Immature natural killer cell (primary cell): ENCODE data around the gene BCAP31. TPM values are rescaled to one million over a fixed set of nuclear protein-coding genes. Genes with fewer than 3 reads are reported as not detected.
"Not testable (repeated sequence)": the region's sequence is repeated elsewhere in the genome, so short reads cannot be mapped to it uniquely, and the experiment has no call there.

Experiments used
- DNase-seq, 3 donors: peaks; one replicate each; pipeline ENCODE4 v3.0.0; 2022; ENCODE audit warnings: mixed read lengths in 1 of 3
- H3K27ac Mint-ChIP-seq, 6 donors: one replicate each; pipeline ENCODE4 v1.8.0; 2020; ENCODE audit warnings: mixed read lengths in 6 of 6, mild to moderate bottlenecking in 5 of 6, inconsistent platforms in 4 of 6, moderate library complexity in 3 of 6
- H3K27me3 Mint-ChIP-seq, 3 donors: one replicate each; pipeline ENCODE4 v1.8.0; 2020 to 2021; ENCODE audit warnings: low read depth in 3 of 3, mild to moderate bottlenecking in 3 of 3, mixed read lengths in 3 of 3, moderate library complexity in 3 of 3, inconsistent platforms in 1 of 3
- H3K36me3 Mint-ChIP-seq, 3 donors: one replicate each; pipeline ENCODE4 v1.8.0; 2020; ENCODE audit warnings: mixed read lengths in 3 of 3, inconsistent platforms in 2 of 3, mild to moderate bottlenecking in 2 of 3
- H3K4me1 Mint-ChIP-seq, 2 donors: one replicate each; pipeline ENCODE4 v1.8.0; 2020; ENCODE audit warnings: inconsistent platforms in 2 of 2, mild to moderate bottlenecking in 2 of 2, mixed read lengths in 2 of 2, moderate library complexity in 1 of 2
- H3K4me3 Mint-ChIP-seq, 5 donors: one replicate each; pipeline ENCODE4 v1.8.0; 2020; ENCODE audit warnings: mild to moderate bottlenecking in 5 of 5, mixed read lengths in 5 of 5, inconsistent platforms in 3 of 5, moderate library complexity in 3 of 5
- H3K9me3 Mint-ChIP-seq, 6 donors: one replicate each; pipeline ENCODE4 v1.8.0; 2020; ENCODE audit warnings: mild to moderate bottlenecking in 6 of 6, mixed read lengths in 6 of 6, inconsistent platforms in 4 of 6, moderate library complexity in 3 of 6
- polyA plus RNA-seq, 3 donors: library from polyadenylated mRNA; unstranded; fragments of 300-500 nt; fragmentation: Illumina TruSeq; gene quantifications; one replicate each; pipeline ENCODE4 v1.2.3, GENCODE V29; 2021

BCAP31 gene
- polyA plus RNA-seq, 3 donors from 2014 or later = 367 to 491 (median 373) TPM

- Mint-ChIP-seq H3K4me3 (no peak overlapping the region), H3K27ac (peak overlapping the region in 1 of 6 donors; percentile 67), H3K4me1 (peaks cover 12 to 23% of the 10 kb centered on the region in 2 donors), H3K27me3 (peaks cover 2 to 3% (median 3%) of the 10 kb centered on the region in 3 donors), H3K9me3 (no peaks in the 10 kb centered on the region), H3K36me3 (peaks cover 3 to 21% (median 15%) of the 10 kb centered on the region in 3 donors)
- DNase-seq = no peak
These were observed 10.7 kb upstream of the BCAP31 start for GRCh38 chrX:153734871-153735270.

- Mint-ChIP-seq H3K27me3 (peaks cover under 1 to 3% (median 3%) of the 10 kb centered on the region in 3 donors), H3K36me3 (peaks cover 3 to 21% (median 15%) of the 10 kb centered on the region in 3 donors), H3K27ac (no peak overlapping the region), H3K4me3 (no peak overlapping the region), H3K9me3 (no peaks in the 10 kb centered on the region), H3K4me1 (peaks cover 12 to 23% of the 10 kb centered on the region in 2 donors)
- DNase-seq = no peak
These were observed 9.6 kb upstream of the BCAP31 start for GRCh38 chrX:153733651-153734240.

GRCh38 chrX:153732401-153732800, 8.2 kb upstream of the BCAP31 start:
- H3K9me3 Mint-ChIP-seq = no peaks in the 10 kb centered on the region
- no peak for DNase-seq
- H3K27me3 Mint-ChIP-seq = peaks cover 0 to 3% (median 3%) of the 10 kb centered on the region in 3 donors
- peaks cover 21 to 30% of the 10 kb centered on the region in 2 donors for H3K4me1 Mint-ChIP-seq
- H3K4me3 Mint-ChIP-seq = no peak overlapping the region
- H3K27ac Mint-ChIP-seq = no peak overlapping the region
- H3K36me3 Mint-ChIP-seq = peaks cover 3 to 21% (median 15%) of the 10 kb centered on the region in 3 donors

- Mint-ChIP-seq H3K9me3 (no peaks in the 10 kb centered on the region), H3K4me3 (no peak overlapping the region)
These were observed 7.6 kb upstream of the BCAP31 start for GRCh38 chrX:153731845-153732215.

GRCh38 chrX:153731117-153731844, 7.1 kb upstream of the BCAP31 start:
- Mint-ChIP-seq H3K36me3 (peaks cover 3 to 21% (median 15%) of the 10 kb centered on the region in 3 donors), H3K9me3 (no peaks in the 10 kb centered on the region), H3K27me3 (peaks cover 0 to 5% (median 3%) of the 10 kb centered on the region in 3 donors), H3K4me1 (peaks cover 30 to 38% of the 10 kb centered on the region in 2 donors), H3K4me3 (no peak overlapping the region), H3K27ac (peak overlapping the region in 3 of 6 donors; percentile 17 to 52 (median 20))
- no peak for DNase-seq

More at GRCh38 chrX:153731845-153732215, 7.6 kb upstream of the BCAP31 start:
- Mint-ChIP-seq H3K4me1 (peaks cover 27 to 36% of the 10 kb centered on the region in 2 donors), H3K27ac (peak overlapping the region in 2 of 6 donors; percentile 17 to 52), H3K27me3 (peaks cover 0 to 5% (median 3%) of the 10 kb centered on the region in 3 donors), H3K36me3 (peaks cover 3 to 21% (median 15%) of the 10 kb centered on the region in 3 donors)
- DNase-seq = no peak

GRCh38 chrX:153730115-153730514, 5.9 kb upstream of the BCAP31 start:
- peaks cover 30 to 31% of the 10 kb centered on the region in 2 donors for H3K4me1 Mint-ChIP-seq
- not testable (repeated sequence) for H3K9me3 Mint-ChIP-seq, H3K4me3 Mint-ChIP-seq, DNase-seq, H3K27me3 Mint-ChIP-seq, H3K27ac Mint-ChIP-seq
- H3K36me3 Mint-ChIP-seq = peaks cover 3 to 17% (median 14%) of the 10 kb centered on the region in 3 donors

GRCh38 chrX:153728951-153729631, 4.9 kb upstream of the BCAP31 start:
- DNase-seq = no peak
- Mint-ChIP-seq H3K4me1 (peaks cover 24 to 26% of the 10 kb centered on the region in 2 donors), H3K9me3 (no peaks in the 10 kb centered on the region), H3K36me3 (peaks cover 3 to 10% (median 7%) of the 10 kb centered on the region in 3 donors), H3K27me3 (peaks cover 3 to 7% (median 3%) of the 10 kb centered on the region in 3 donors), H3K27ac (peak overlapping the region in 1 of 6 donors; percentile 36), H3K4me3 (no peak overlapping the region)

- H3K27me3 Mint-ChIP-seq = peaks cover 3 to 7% (median 3%) of the 10 kb centered on the region in 3 donors
- peaks cover 27 to 28% of the 10 kb centered on the region in 2 donors for H3K4me1 Mint-ChIP-seq
- H3K36me3 Mint-ChIP-seq = peaks cover 3 to 10% (median 7%) of the 10 kb centered on the region in 3 donors
- no peak for DNase-seq
- peak overlapping the region in 3 of 5 donors; percentile 71 to 74 (median 72) for H3K4me3 Mint-ChIP-seq
- peak overlapping the region in 5 of 6 donors; percentile 35 to 89 (median 84) for H3K27ac Mint-ChIP-seq
- no peaks in the 10 kb centered on the region for H3K9me3 Mint-ChIP-seq
These were observed 3.9 kb upstream of the BCAP31 start for GRCh38 chrX:153728095-153728494.

- Mint-ChIP-seq H3K27ac (peak overlapping the region; percentile 78 to 89 (median 86)), H3K4me1 (peaks cover 35 to 36% of the 10 kb centered on the region in 2 donors), H3K4me3 (peak overlapping the region; percentile 60 to 74 (median 72)), H3K9me3 (no peaks in the 10 kb centered on the region), H3K27me3 (peaks cover 3 to 5% (median 3%) of the 10 kb centered on the region in 3 donors), H3K36me3 (peaks cover 3 to 10% (median 7%) of the 10 kb centered on the region in 3 donors)
- peak; percentile 26 to 34 (median 30) for DNase-seq
These were observed 3.1 kb upstream of the BCAP31 start for GRCh38 chrX:153727123-153727931.

GRCh38 chrX:153726286-153727122, 2.3 kb upstream of the BCAP31 start:
- H3K4me3 Mint-ChIP-seq = peak overlapping the region; percentile 60 to 74 (median 72)
- H3K9me3 Mint-ChIP-seq = no peaks in the 10 kb centered on the region
- H3K36me3 Mint-ChIP-seq = peaks cover 1 to 5% (median 2%) of the 10 kb centered on the region in 3 donors
- DNase-seq = peak; percentile 58 to 61 (median 59)
- H3K4me1 Mint-ChIP-seq = peaks cover 35 to 40% of the 10 kb centered on the region in 2 donors
- H3K27me3 Mint-ChIP-seq = peaks cover 3 to 5% (median 3%) of the 10 kb centered on the region in 3 donors
- peak overlapping the region; percentile 78 to 89 (median 86) for H3K27ac Mint-ChIP-seq

GRCh38 chrX:153725832-153726285, 1.7 kb upstream of the BCAP31 start:
- peaks cover 0 to 4% (median 0%) of the 10 kb centered on the region in 3 donors for H3K36me3 Mint-ChIP-seq
- no peaks in the 10 kb centered on the region for H3K9me3 Mint-ChIP-seq
- peaks cover 3 to 5% (median 3%) of the 10 kb centered on the region in 3 donors for H3K27me3 Mint-ChIP-seq
- peak overlapping the region; percentile 35 to 74 (median 71) for H3K4me3 Mint-ChIP-seq
- no peak for DNase-seq
- peak overlapping the region in 5 of 6 donors; percentile 19 to 80 (median 73) for H3K27ac Mint-ChIP-seq
- peaks cover 31 to 40% of the 10 kb centered on the region in 2 donors for H3K4me1 Mint-ChIP-seq
